Transverse colon (tissue), 3 donors: ENCODE results near the gene RASEF.

Source experiments
- CTCF ChIP-seq, 5 experiments: fragments of 200-600 bp in 3 of 5; fragments of 450-650 bp in 2 of 5; sonication (generic) in 3 of 5; IDR thresholded peaks; 1 replicate in 2 of 5; 2 replicates in 3 of 5; pipeline ENCODE4 v1.5.1; 2016 to 2017; ENCODE audit warnings: antibody characterized with exemption in 5 of 5, inconsistent platforms in 3 of 5, mild to moderate bottlenecking in 2 of 5, moderate library complexity in 1 of 5
- EP300 ChIP-seq: sonication (generic); formaldehyde crosslinking; IDR thresholded peaks from one replicate; pipeline ENCODE4 v1.6.1; 2017; ENCODE audit warnings: antibody characterized with exemption, low read depth
- POLR2A ChIP-seq: fragments of 450-650 bp; IDR thresholded peaks from one replicate; pipeline ENCODE4 v1.6.1; 2016; ENCODE audit warnings: antibody characterized with exemption, mild to moderate bottlenecking, moderate library complexity

GRCh38 chr9:83036043-83036442 is 26.9 kb downstream of the RASEF start:
- TF ChIP-seq CTCF (IDR thresholded peaks at IDR 0.05) = no peak
- TF ChIP-seq POLR2A = no peak
- no peak for TF ChIP-seq EP300
